SH-SY5Y (cell line): Measurements from ENCODE around the gene PKP2.

Source experiments
- GATA2 ChIP-seq: IDR thresholded peaks from 2 replicates; pipeline ENCODE4 v1.6.1; 2011; ENCODE audit warnings: mild to moderate bottlenecking, low read depth, low read length
- GATA3 ChIP-seq: IDR thresholded peaks from 2 replicates; pipeline ENCODE4 v1.6.1; 2011; ENCODE audit warnings: low read depth, mild to moderate bottlenecking, low read length, moderate library complexity

- no peak for TF ChIP-seq GATA2
- TF ChIP-seq GATA3, result no peak
Measured at GRCh38 chr12:32891526-32891925, 5.1 kb downstream of the PKP2 start.
